C4-2B (cell line): Measurements from ENCODE around the gene RELN.

Experiments used
- ZFX ChIP-seq: fragments of 450-650 bp; IDR thresholded peaks from 2 replicates; pipeline ENCODE4 v1.6.1; 2017
- TF ChIP-seq, protein P1 (sequence below): fragments of 450-650 bp; conservative IDR thresholded peaks from 2 replicates; pipeline ENCODE4 v1.5.1; 2017; ENCODE audit warnings: mild to moderate bottlenecking

DNA sequence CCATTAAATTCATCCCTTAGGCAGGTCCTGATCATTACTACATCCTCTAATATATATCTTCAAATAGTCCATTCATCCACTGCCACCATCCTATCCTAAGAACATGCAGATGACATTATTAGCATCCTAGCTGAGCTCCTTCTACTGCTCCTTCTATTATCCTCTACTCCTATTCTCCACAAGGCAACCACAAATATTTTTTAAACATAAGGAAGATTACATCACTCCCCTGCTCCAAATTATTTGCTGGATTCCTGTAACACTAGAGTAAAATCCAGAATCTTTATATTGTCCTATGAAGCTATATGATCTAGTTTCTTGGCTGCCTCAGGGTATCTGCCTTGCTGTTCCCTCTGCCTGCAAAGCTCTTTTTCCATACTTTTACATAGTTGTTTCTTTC is 367.2 kb downstream of the RELN start:
- TF ChIP-seq, protein P1, sequence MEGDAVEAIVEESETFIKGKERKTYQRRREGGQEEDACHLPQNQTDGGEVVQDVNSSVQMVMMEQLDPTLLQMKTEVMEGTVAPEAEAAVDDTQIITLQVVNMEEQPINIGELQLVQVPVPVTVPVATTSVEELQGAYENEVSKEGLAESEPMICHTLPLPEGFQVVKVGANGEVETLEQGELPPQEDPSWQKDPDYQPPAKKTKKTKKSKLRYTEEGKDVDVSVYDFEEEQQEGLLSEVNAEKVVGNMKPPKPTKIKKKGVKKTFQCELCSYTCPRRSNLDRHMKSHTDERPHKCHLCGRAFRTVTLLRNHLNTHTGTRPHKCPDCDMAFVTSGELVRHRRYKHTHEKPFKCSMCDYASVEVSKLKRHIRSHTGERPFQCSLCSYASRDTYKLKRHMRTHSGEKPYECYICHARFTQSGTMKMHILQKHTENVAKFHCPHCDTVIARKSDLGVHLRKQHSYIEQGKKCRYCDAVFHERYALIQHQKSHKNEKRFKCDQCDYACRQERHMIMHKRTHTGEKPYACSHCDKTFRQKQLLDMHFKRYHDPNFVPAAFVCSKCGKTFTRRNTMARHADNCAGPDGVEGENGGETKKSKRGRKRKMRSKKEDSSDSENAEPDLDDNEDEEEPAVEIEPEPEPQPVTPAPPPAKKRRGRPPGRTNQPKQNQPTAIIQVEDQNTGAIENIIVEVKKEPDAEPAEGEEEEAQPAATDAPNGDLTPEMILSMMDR, result no peak
- no peak for TF ChIP-seq ZFX
